Measurements from ENCODE around the gene RNASEH2A.
"Not testable (repeated sequence)": the region's sequence is repeated elsewhere in the genome, so short reads cannot be mapped to it uniquely, and the experiment has no call there.

The RNASEH2A gene

DNA sequence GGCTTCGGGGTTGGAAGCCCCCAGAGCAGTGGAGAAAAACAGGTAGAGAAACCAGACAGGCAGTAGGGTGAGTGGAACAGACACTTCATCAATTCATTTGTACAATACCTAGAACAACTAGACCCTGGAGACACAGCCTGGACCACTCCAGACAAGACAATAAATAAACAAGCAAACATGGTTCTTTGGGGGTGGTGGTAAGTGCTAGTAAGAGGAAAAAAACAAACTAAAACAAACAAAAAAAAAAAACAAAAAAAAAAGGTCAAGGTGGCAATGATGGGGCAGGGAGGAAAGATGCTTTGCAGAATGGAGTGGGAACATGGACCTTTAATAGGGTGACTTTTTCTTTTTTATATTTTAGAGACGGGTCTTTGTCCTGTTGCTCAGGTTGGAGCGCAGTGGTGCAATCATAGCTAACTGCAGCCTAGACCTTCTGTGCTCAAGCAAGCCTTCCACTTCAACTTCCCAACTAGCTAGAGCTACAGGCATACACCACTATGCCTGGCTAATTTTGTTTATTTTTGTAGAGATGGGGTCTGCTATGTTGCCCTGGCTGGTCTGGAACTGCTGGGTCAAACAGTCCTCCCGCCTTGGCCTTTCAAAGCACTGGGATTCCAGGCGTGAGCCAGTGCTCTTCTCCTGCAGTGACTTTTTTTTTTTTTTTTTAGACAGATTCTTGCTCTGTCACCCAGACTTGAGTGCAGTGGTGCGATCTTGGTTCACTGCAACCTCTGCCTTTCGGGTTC, 12.0 kb upstream of the RNASEH2A start:
- DNase-seq = no peak

DNA sequence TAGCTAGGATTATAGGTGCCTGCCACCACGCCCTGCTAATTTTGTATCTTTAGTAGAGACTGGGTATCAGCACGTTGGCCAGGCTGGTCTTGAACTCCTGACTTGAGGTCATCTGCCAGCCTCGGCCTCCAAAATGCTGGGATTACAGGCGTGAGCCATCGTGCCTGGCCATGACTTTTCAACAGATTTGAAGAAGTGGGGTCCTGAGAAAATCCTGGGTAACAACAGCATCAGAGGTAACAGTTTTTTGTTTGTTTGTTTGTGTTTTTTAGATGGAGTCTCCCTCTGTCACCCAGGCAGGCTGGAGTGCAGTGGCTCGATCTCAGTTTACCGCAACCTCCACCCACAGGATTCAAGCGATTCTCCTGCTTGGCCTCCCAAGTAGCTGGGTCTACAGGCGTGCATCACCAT, 11.4 kb upstream of the RNASEH2A start:
- no peak for DNase-seq

DNA sequence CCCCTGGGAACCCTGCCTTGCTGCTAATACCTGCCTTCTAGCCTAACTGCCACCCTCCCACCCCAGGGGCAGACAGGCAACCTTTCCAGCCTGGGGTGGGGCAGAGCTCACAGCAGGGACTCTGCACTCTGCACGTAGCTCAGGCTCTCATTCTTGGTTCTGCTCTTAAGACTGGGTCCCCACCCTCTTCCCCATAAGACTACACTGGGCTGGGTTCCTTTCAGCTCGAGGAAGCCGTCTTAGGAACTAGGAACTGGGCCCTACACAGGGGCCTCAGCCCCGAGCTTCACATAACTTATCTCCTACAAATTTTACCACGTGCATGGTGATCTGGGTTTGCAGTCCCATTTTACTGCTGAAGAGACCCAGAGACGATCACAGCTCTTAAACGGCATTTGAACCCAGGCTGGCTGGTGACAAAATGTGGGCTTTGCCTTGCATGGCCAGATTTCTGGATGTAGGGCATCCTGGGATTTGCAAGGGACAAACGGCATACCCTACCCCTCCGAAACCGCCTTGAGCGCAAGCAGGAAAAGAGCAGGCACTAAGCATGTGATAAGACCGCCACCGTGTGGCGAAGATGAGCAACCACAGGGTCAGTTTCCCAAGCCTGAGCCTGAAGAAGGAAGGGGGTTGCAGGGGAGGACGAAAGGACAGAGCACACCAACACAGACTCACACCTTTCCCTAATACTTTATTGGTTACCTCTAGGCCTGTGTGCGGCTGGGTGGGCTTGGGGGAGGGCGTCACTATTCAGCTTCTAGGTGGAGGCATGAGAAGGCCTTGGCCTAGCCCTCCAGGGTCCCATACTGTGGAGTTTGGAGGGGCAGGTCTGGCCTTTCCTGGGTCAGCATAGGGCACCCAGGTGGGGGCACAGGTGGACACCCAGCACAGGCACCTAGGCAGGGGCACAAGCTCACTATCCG, 10.0 kb upstream of the RNASEH2A start:
- DNase-seq = peak; percentile 83

DNA sequence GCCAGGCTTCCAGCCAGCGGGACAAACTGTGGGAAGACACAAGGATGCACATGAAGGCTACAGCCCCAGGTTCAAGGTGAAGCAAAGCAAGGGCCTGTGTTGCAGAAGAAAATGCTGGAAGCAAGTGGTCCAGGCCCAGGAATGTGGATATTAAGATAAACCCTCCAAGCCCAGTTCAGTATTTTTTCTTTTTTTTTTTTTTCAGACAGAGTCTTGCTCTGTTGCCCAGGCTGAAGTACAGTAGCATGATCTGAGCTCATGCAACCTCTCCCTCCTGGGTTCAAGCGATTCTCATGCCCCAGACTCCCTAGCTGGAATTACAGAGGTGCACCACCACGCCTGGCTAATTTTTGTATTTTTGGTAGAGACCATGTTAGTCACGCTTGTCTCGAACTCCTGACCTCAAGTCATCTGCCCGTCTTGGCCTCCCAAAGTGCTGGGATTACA, 9.2 kb upstream of the RNASEH2A start:
- DNase-seq = no peak

DNA sequence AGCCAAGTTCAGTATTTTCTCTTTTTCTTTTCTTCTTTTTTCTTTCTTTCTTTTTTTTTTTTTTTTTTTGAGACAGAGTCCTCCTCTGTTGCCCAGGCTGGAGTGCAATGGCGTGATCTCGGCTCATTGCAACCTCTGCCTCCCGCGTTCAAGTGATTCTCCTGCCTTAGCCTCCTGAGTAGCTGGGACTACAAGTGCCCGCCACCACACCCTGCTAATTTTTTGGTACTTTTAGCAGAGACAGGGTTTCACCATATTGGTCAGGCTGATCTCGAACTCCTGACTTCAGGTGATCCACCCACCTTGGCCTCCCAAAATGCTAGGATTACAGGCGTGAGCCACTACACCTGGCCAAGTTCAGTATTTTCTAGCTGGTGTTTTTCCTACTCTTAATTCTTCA, 8.8 kb upstream of the RNASEH2A start:
- not testable (repeated sequence) for DNase-seq

DNA sequence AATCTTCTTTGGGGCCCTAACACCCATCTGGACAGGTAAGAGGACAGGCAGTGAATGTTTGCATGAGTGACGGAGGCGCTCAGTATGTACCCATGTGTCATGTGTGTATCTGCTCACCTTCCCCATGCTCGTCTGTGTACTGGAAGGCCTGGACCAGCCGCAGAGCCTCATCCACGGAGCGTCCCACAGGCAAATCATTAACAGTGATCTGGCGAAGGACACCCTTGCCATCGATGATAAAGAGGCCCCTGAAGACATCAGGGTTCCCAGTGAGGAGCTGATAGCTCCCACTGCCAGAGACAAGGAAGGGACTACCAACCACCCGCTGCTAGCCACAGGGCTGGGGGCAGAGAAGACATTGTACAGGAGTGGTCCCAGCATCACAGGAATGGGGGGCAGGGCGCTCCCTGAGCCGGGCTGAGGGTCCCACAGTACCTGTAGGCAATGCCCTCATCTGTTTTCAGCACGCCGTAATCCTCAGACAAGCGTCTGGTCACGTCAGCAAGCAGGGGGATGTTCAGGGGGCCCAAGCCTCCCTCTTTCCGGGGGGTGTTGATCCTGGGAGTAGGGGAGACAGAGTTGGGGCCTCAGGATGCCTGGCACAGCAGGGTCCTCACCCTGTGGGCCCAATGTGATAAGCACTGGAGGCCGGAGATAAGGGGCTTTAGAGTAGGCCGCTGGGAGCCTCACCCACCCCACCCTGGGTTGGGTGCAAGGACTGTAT, 6.5 kb upstream of the RNASEH2A start:
- DNase-seq = no peak

DNA sequence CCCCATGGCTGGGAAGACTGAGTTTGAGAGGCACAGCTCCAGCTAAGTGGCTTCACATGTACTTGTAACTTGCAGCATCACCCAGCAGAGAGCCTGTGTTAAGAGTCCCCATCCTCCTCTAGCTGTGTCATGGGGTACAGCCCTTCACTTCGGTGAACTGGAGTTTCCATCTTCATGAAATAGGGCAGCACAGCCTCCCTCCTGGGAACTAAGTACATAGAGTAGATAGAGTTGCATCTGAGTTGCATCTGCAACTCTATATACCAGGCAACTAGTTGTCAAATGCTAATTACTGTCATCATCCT, 6.0 kb upstream of the RNASEH2A start:
- DNase-seq = no peak

DNA sequence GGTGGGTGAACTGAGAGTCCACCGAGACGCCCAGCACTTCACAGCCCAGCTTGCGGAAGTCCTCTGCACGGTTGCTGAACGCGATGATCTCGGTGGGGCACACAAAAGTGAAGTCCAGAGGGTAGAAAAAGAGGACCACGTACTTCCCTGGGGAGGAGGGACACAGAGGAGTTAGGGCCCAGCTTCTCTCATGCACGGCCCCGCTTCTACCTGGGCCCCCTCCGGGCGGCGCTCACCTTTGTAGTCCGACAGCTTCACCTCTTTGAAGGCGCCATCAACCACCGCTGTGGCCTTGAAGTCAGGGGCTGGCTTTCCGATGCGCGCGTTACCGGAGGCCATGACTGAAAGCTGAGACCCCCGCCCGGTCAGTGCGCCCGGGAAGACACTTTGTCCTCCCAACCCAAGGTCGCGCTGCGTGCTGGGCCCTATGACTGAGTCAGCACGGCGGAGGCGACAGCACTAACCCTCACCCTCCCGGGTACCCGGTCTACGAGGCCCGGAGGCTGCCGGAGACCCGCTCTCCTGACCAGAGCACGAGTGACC, 5.4 kb upstream of the RNASEH2A start:
- DNase-seq = peak; percentile 15

DNA sequence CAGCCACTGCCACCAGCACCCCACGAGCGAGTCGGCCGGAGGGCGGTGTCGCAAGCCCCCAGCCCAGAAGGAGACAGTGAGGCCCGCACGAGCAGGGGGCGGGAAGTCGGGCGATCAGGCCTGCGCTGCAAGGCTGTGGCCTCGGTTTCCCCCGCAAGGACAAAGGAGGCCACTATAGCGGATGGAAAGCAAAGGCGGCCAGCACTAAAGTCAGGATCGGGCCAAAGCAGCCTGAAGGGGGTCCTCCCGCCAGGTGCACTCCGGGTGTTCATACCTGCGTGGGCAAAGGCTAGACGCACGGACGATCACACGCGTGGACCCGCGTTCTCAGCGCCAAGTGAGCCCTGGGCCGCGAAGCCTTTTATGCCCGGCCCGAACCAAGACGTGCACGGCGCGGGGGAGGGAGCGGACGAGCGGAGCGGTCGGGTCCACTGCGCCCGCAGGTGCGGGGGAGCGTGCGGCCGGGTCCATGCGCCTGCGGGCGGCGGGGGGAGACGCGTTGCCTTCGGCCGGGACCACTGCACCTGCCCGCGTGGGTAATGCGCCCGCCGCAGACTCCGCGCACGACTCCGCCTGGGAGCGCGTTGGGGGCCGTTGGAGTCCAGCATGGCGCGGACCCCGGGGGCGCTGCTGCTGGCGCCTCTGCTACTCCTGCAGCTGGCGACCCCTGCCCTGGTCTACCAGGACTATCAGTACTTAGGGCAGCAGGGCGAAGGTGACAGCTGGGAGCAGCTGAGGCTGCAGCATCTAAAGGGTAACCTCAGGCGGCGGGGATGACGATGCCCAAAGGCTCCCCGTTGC, 4.7 kb upstream of the RNASEH2A start, which contains the start of the genes PRDX2 and THSD8:
PRDX2 (minus strand) TSS at position 335 of the 801 bp plus-strand sequence. CDS start 539 bp downstream, outside the sequence.
THSD8 (plus strand) TSS at position 604 of the 801 bp plus-strand sequence; CDS start at position 607, 3 bp downstream.
- peak; percentile 83 for DNase-seq

DNA sequence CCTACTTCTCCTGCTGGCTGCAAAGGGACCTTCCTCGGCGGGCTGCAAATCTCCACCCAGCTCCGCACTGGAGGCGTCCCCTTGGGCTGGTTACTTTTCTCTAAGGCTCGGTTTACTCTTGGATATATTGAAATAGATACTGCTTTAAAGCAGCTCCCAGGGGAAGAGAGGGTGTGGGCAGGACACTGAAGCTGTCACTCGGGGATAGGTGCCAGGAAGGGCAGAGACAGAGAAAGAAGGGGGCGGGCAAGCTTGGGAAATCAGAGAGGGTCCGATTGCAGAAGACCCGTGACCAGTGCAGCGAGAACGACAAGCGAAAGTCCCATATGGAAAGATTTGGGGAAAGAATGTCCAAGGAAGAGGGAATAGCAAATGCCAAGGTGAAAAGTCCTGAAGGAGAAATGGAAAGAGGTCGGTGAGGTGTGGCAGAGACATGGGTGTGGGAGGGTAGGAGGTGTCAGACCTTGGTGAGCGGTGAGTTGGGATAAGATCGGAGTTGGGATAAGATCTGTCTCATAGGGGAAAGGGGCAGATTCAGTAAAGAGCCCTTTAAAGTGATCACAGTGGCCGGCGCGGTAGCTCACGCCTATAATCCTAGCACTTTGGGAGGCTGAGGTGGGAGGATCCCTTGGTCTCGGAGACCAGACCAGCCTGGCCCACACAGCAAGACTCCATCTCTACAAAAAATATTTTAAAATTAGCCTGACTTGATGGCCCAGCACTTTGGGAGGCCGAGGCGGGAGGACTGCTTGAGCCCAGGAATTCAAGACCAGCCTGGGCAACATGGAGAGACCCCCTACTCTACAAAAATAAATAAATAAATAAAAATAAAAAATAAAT, 3.9 kb upstream of the RNASEH2A start:
- no peak for DNase-seq

DNA sequence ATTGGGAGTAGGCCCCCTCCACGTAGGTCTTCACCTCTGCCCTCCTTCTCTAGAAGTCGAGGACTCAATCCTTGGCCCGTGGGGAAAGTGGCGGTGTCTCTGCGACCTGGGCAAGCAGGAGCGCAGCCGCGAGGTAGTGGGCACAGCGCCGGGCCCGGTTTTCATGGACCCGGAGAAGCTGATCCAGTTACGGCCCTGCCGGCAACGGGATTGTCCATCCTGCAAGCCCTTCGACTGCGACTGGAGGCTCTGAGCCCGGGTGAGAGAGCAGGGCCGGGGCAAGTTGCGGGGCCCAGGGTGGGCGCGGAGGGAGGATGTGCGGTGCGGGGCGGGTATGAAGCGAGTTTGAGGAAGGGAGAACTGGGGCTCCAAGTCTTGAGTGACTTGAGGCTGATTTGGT, 2.3 kb upstream of the RNASEH2A start:
- no peak for DNase-seq

DNA sequence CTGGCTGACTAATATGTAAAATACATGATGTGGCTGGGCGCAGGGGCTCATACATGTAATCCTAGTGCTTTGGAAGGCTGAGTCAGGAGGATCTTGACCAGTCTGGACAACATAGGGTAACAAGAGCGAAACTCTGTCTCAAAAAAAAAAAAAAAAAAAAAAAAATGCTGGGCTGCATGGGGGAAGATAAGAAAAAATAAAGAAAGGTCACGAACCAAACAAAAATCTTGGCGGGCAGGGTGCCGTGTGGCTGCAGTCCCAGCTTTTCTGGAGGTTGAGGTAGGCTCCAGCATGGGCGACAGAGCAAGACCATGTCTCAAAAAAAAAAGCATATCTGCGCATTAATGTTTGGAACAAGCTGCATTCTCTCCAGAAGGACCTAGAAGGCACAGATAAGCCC, 8.7 kb downstream of the RNASEH2A start:
- DNase-seq = no peak

DNA sequence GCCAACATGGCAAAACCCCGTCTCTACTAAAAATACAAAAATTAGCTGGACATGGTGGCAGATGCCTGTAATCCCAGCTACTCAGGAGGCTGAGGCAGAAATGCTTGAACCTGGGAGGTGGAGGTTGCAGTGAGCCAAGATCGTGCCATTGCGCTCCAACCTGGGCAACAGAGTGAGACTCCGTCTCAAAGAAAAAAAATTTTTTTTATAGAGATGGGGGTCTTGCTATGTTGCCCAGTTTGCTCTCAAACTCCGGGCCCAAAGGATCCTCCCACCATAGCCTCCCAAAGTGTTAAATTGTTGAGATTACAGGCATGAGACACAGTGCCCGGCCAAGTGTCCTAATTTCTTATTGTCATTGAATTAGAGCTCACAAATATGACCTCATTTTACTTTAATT, 10.8 kb downstream of the RNASEH2A start:
- DNase-seq = not testable (repeated sequence)

DNA sequence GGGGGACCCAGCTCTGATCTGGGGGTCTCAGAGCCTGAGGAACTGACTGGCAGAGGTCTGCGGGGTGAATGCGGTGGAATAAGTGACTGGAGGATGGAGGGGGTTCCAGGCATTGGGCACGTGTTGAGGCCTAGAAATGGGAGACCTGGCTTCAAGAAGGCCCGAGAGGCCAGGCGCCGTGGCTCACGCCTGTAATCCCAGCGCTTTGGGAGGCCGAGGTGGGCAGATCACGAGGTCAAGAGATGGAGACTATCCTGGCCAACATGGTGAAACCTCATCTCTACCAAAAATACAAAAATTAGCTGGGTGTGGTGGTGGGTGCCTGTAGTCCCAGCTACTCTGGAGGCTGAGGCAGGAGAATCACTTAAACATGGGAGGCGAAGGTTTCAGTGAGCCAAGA, 11.4 kb downstream of the RNASEH2A start:
- DNase-seq = not testable (repeated sequence)

DNA sequence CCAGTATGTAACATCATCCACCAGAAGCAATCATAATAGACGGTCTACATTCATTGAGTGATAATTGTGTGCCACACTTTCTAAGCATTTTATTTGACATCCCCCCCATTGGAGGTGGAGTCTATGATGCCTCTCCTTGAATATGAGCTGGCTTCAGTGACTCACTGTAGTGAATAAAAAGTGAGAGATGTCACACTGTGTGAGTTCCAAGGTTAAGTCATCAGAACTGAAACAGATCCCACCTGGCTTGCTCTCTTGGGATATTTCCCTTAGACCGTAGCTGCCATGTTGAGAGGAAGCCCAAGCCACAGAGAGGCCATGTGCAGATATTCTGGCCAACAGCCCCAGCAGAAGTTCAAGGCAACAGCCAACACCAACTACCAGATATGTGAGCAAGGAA, 15.4 kb downstream of the RNASEH2A start:
- no peak for DNase-seq

DNA sequence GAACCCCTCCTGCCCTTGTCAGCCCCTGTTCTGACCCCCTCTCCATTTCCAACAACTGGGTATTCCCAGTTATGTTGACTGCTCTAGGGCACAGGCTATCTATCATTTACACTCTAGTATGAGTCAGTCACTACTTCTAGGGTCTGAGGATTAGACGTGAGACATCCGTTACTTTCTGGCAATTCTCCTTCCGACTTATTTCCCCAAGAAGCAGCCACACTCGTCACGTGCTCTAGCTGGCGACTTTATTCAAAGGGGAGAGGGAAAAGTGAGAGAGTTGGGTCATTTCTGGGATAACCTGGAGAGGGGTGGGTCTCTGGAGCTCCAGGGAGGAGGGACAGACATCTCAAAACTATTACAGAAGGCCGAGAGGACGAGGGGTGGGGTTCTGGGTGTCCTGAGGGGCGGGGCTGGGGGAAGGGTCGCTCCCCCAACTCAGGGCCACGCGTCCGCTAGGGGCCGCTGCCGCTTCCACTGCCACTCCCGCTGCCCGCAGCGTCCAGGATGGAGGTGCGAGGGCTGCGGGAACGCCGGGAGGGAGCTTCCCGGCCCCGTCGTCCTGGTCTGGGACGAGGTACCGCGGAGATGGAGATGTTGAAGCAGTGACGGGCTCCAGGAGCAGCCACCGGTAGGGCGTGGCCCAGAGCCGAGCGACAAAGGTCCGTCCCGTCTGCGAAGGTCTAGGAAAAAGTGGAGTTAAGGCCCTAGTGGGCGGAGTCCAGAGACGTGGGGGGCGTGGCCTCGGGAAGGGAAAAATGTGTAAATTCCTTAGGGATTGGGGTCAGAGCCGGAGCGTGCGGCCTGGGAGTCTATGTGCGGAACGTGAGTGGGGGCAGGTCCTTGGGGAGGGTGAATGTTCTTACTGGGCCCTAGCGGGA, 19.1 kb downstream of the RNASEH2A start:
- DNase-seq = no peak

DNA sequence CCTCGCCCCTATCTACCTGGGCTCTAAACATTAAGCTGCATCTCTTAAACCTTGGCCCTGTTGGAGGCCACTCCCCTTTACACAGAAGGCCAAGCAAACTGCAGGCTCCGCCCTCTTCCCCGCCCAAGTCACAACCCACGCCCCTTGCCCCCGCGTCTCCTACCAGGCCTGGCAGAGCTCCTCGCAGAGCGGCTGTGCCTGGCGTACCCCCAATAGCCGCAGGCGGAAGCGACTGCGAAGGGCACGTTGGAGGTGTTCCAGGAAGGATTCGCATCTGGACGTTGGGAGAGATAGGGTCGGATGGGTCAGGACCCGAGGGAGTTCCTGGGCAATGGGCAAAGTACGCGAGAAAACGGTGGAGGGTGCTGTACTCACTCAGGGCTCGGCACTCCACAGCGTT, 22.1 kb downstream of the RNASEH2A start:
- DNase-seq = peak; percentile 38

DNA sequence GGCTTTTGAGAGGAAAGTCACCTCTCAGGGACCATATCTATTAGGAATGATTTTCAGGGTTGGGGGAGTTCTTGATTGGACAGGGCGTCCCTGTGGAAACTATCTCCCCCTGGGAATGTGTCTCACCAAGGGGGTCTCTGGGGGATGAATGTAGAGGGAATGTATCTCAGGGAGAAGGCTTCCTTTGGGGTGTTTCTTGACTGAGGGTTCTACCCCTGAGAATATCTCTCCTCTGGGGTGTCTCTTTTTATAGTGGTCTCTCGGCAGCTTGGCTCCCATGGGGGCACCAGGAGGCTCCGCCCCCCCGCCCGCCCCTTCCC, 27.0 kb downstream of the RNASEH2A start:
- no peak for DNase-seq

DNA sequence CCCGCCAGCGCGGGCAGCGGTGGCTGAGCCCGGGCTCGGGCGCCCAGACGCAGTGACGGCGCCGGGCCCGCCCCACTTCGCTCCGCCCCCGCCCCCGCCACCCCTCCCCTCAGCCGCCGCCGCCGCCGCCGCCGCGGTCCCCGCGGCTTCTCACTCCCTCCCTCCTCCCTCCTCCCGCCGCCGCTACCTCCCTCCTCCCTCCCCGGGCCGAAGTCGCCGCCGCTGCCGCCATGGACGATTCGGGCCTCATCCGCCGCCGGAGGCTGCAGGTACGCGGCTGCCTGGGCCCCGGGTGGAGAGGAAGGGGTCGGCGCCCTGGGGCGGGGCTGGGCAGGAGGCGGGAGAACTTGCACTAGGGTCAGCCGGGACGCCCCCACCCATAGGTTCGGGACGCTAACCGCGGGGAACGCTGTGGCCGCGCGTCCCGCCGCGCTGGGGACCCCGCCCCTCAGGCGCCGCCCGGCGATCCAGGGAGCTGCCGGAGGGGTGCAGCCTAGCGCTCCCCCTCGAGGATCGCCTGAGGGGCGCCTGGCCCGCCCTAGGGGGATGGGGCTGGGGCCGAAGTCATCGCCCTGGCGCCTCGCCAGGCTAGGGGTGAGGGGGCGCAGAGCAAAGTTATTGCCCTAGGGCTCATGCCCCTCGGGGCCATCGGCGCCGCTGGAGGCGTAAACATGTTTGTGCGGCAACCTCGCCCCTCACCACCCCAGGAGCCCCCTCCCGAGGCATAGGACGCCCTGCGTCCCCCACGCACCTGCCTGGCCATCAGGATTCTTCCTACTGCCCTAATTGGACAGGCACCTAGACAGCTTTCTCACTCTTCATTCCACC, 27.6 kb downstream of the RNASEH2A start:
- peak; percentile 20 for DNase-seq
